Stimulated activated CD8-positive, alpha-beta memory T cell treated with anti-CD3 and anti-CD28 coated beads, Interleukin-4, amount 100 ng/mL, for 24 hours (primary cell): Measurements from ENCODE around the gene PAX3.

ENCODE experiments used
- DNase-seq: peaks from one replicate; pipeline ENCODE4 v3.0.0-alpha.2; 2020; ENCODE audit warnings: low read depth

The PAX3 gene

DNA sequence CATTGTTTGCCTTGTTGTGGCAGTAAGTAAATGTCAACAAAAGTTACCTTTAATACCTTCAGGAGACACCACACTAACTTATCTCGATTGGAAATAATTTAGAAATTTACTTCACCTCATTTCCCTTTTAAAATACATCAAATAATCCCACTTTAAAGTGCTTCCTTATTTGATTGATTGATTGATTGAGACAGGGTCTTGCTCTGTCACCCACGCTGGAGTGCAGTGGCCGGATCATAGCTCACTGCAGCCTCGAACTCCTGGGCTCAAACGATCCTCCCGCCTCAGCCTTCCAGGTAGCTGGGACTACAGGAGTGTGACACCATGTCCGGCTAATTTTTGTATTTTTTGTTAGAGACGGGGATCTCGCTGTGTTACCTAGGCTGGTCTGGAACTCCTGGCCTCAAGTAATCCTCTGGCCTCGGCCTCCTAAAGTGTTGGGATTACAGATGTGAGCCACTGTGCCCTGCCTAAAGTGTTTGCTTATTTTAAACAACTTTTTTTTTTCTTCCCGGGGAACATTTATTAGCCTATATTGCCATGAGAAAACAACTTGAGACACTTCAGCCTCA is 12.0 kb upstream of the PAX3 start:
- DNase-seq: no peak

DNA sequence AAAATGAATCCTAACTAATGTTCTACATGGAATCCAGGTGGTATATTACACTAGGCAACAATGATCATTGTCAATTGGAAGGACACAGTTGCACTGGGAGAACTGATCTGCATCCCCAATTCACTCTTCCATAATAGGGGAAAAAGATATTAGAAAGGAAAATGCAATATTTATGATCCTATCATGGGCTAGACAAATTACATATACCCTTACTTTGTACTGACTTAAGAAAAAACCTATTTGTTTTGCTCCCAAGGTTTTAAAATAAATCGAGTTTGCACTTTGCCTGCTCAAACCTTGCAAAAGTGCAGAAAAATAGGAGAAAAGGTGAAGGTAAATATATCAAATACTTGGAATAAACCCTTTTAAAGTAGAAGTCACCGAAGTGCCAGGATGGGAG is 11.0 kb upstream of the PAX3 start:
- no peak for DNase-seq

DNA sequence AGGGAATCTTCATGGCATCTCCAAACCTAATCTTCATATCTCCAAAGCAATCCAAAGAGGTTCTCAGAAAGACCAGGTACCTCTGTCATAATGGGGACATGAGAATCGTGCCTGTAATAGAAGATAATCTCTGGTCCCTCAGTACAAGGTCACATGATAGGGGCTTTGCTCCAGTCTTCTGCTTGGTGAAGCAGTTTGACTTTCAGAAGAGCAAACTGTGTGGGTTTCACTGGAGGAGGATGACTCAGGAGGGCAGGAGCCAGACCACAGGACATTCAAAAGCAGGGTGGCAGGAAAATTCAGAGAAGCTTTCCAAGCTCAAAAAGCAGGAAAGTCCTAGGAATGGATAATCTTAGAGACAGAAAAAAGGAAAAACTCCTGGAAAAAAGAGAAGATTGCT is 10.6 kb upstream of the PAX3 start:
- no peak for DNase-seq

DNA sequence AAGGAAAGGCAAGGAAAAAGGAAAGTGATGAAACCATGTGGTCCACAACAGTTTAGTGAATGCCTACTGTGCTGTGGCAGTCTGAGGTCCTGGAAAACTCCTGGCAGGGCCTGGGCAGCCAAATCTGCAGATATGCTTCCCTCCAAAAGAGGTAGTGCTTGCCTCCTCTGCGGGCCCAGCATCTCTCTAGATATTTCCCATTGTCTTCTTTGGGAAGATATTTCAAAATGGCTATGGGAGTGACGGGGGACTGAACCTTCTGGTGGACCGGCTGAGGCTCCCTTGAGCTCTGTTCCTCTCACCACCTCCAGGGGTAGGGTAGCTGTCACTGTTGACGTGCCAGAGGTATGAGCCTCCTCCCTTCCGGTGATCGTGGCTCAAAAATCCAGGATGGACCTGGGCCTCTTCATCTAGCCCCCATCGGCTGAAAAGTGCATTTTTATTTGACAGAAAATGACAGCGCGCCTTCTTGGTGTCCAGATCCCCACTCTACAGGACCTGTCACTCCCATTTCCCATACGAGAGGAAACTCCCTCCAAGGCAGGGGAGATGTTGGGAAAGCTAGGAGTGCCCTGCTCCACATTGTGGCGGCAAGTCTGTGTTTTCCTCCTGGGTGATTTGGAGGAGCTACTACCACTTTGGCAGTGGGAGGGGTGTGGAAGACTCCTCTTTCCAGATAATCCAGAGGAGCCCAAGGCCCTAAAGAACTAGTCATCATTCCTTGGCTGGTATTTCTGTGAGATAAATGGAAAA is 9.4 kb upstream of the PAX3 start:
- no peak for DNase-seq

DNA sequence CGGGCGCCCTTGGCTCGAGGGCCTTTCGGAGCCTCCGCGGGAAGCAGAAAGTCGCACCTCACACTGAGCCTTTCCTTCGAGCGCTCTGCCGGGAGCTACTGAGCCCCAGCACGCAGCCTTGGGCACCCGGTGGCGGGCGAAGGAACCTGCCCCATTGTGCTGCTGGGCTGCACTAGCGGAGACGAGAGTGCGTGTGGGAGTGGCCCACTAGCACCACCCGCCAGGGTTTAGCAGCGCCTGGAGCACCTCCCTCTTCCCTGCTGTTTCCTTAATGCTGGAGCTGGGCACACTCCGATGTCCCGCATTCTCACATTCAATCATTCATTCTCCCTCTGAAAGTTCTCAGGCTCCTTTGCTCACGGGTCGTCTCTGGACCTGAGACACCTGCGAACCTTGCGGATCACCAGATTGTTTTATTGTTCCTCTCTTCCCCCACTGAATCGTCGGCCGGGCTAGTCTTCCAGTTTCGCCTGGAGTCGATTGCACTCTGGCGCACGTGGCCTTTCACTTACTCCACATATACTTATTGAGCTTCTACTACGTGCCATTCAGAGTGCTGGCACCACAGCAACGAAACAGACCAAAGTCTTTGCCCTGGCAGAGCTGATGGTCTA is 8.5 kb upstream of the PAX3 start:
- DNase-seq: no peak

DNA sequence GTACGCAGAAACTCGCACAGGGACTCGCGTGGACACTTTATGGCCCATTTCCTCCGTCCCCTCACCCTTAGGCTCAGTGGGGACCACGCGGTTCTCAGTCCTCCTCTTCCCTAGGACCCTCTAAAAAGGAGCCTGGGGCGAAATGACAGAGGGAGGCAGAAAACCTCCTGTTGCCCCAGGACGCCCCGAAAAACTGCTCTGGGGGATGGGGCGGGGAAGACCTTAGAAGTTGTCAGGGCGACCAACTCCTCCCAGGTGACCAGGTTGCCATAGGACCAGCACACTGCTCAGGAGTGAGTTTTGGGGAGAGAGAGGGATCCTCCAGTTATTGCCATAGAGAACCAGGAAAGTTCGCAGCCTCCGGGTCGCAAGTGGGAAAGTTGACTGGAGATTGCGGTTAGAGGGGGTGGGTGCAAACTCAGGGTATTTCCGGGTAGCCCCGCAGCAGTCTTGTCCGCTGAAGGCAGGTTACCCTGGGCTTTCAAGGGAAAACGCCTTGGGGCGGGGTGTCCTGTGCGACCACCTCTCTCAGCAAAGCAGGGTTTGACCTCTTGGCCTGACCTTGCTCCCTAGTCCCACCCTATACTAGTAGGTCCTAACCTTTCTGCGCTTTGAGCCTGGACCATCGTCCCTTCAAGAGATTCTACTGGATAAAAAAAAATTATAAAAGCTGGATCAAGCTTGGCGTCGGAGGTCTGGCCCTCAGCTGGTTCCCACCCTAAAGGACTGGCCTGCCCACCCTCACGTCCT is 7.8 kb upstream of the PAX3 start:
- DNase-seq: no peak

DNA sequence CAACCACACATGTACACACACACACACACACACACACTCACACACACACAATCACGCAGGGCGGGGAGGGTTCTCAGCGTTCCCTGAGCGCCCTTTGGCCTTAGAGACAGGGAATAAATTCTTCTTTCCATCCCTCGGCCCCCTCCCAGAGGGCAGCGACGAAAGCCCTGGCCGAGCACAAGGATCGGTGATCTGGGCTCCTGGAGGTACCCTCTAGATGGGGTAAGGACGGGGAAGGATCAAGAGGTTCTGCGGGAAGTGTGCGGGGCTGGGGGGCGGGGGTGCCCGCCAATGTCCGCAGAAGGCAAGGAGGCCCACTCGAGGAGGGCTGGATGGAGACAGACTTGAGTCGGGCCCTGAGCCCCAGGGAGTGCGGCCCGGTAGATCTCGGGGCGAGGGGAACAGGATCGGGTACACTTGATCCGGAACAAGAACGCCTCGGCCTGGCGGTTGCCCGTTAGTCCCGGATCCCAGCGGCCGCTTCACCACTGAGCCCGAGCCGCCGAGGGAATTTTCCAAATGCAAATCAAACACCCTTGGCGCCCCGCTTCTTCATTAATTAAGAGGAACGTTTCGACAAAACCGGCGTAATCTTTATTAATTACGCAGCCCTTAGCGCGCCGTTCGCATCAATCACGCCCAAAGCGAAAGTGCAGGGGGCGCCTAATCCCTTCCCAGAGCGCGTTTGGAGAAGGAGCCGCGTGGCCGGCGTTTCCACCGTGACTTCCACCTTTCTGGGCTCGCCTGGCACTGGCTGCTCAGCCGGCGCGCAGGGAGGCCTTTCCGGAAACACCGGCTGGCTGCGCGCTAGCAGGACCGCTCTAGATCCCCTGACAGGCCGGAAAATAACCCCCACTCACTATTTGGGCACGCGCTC is 7.0 kb upstream of the PAX3 start:
- DNase-seq: no peak

DNA sequence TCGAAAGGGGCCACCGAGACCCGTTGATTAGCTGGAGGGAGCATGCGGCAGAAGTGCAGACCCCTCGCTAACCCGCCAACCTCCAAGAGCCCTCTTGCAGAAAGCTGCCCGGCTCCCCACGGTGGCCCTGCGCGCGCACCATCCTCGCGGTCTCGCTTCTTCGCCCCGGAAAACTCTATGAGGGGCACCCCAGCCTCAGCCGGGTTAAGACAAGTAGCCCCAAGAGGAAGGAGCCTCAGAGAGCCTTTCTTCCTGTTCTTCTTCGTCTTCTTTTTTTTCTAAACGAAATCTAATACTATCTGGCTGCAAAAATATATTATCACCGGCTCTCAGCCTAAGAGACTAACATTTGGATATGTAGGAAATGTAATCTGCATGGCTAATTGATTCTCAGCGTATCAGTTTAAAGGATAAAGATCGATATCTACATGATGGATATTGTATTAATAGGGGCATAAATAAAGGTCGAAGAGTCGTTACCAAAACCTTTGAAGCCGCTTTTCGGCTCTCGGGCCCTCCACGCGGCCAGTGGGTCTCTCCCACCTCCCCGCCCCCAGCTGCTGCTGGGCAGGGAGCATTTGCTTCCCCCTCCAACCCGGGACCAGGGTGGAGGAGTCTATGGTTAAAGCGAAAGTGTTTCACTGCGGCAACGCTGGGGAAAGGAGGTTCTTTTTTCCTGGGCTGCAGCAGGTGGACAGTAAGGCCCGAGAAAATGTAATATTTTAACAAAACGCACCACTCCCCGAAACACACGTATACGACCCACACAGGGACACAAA is 6.1 kb upstream of the PAX3 start:
- DNase-seq: no peak

DNA sequence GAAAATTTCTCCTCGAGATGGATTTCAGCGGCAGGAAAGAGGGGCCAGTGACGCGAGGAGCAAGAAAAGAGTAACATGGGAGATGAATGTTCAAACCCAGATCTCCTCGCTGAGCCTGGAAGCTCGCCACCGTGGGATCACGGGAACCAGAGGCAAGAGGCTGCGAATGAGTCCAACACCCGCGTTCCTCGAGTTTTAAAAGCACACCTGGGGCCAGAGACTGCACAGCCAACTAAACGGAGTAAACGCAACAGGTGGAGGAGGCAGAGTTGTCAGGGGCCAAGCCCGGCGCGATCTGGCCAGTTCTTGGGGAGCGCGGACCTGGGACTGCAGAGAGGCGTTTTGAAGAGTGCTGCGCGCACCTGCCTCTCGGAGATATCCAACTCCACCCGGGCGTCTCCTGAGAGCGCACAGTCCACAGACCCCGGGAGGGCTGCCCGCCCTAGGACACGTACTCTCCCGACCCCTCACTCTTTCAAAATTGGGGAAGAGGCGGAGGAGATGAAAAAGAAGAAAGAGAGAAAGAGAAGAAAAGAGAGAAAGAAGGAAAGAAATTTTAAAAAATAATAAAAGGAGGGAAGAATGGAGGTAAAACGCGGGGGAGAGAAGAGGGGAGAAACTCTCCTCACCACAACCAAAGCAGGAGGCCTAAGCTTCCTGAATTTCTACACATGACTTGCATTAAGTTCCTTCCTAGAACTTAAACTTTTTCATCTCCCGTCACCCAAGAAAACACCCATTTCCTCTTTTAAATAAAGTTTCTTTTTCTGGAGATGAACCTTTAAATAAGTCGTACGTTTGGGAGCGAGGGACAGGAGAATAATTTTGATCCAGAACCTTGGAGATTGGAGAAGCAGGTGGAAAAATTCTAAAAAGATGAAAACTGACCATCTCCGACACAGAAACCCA is 5.3 kb upstream of the PAX3 start:
- DNase-seq: no peak

DNA sequence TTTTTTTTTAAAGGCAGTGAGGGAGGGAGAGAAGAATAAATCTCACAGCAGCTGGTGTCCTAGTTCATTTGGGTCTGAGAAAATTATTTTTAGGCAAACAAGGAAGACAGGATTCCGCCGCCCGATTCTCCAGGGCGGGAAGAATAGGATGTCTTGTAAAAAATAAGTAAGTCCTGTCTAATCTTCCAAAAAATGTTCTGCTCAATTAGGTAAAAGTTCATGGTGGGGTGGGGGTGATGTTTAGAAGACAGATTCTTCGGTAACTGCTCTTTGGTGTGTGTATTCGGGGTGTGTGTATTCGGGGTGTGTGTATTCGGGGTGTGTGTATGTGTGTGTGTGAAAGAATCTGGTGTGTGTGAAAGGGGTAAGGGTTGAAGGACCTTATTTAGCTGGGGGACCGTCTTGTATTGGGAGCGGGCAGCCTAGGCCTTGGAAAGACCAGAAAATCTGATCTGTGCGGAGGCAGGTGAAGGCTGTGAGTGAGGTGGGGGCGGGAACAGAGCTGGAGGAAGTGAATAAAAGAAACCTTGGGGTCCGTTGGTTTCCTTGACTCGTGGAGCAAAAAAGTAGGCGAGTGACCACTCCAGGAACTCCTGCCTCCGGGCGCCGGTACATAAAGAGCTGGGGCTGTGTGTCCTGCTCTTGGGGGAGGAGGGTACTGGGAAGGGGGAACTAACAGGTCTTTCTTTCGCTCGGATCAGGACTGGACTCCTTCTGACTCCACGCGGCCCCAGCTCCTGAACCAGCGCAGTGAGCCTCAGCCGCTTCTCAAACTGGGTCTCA is 4.4 kb upstream of the PAX3 start:
- DNase-seq: no peak

DNA sequence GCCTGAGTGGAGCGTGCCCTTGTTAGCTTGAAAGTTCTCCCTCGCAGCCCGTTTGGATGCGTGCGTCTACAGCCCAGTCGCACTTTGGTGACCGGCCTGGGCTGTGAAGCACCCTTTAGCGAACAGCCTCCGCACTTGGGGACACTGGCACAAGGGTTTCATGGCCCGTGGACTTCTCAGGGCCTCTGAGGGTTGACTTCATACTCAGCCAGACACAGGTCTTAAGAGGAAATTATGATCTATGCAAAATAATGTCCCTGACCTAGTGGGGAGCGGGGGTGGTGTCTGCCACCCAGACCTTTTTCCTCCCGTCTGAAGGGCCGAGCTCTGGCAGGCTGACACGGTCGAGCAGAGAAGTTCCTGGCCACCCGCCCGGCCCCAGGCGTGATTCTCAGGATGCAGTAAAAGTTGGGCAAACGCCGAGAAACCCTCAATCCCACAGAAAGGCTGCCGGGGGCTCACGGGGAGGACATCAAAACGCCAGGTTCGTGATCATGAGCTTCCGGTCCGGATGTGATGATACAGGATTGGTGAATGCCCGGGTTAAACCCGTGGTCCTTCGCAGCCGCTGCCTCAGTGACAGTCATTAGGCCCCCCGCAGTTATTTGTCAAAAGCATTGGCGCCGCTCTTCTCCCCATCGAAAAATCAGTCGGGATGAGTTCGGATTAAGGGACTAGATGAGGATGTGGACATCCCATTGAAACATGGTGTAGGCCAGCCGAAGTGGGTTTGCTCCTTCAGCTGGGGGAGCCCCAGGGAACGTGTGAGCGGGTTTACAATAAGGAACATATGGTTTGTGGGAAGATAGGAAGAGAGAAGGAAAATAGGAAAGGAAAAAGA is 3.6 kb upstream of the PAX3 start:
- DNase-seq: no peak

DNA sequence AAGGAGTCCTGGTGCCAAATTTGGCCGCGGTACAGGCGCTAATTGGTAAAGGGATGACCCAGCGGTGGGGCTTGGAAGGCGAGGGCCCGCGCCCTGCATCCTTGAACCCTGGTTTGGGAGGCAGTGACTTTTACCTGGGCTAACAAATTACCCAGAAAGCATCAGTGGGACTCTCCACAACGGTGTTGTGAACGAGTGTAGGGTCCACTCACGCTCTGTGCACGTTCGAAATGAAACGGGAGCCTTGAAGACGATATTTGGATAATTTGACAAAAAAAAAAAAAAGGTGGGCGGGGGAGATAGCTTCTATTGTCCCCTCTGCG is 3.0 kb upstream of the PAX3 start:
- DNase-seq: no peak

DNA sequence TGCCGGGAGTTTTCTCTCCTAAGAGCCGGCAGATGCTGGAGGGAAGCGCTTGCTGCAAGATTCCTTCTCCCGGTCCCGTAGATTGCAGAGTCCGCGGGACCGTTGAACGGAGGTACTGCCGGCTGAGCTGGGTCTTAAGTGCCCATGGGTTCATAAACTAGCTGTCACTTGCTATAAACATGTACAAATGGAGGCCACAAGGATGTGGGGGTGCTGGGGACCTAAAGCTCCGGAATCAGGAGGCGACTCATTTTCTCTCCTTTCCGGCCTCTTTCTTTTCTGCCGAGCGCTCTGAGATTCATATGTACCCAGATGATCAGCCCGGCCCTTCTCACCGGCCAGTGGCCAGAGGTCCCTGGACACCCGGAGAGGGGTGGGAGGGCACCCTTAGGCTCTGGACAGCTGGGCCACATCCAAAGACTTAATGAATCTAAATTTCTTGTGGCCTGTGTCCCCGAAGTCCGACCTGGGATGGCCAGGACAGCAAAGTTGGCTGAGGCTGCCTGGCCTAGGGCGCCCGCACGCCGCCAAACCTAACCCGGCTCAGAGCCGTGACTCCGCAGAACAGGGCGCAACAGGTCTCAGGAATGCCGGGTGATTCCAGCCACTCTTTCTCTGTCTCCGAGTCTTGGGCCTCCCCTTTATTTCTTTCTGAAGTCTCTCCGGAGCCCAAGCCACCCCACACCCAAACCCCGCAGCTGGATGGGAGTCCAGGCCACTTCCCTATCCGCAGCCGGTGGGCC is 2.4 kb upstream of the PAX3 start:
- DNase-seq: no peak

DNA sequence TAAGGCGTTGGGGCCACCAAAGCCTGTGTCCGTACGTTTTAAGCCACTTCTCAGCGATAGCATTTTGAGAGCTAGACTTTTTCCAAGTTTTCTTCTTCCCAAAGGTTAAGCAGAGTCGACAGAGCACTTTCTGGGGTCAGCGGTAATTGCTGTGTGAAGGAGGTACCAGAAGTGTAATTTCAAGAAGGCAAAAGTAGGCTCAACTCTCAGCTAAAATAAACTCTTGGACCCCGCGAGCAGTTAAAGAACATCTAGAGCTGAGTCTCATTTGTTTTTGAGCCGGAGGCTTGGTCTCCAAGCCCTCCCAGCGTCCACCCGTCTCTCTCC is 1.9 kb upstream of the PAX3 start:
- DNase-seq: no peak

DNA sequence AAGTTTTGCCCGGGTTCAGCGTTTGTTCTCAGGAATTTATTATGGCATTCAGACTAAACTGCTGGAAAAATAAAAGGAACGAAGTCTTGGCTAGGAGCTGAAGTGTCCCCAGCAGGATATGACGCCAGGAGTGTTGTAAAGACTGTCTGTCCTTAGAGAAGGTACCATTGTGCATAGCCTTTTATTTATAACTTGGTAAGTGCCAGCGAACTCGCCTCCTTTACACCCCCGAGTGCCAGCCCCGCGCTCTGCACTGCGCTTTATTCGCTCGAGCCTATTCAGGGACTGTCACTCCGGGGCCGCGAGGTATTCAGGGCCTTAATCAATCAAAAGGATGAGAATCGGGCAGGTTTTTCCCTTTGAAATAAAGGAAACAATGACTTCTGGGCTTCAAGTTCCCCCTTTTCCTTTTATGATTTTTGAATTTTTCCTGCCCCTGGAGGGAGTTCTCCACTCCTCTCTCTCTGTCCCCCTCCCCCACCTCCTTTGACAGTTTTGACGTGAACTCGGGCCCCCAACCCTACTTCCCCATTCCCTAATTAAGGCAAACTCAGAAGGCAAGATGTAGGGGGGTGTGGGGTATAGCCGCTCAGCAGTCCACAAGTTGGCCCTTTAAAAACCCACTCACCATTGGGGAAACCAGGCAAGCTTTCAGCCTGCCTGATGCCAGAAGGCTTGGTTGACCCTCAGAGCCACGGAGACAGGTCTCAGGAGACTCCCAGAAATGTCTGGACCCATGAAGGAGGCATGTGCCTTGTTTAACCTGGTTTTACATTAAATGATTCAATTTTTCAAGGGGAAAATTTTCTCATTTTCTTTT is 1.3 kb upstream of the PAX3 start:
- no peak for DNase-seq

DNA sequence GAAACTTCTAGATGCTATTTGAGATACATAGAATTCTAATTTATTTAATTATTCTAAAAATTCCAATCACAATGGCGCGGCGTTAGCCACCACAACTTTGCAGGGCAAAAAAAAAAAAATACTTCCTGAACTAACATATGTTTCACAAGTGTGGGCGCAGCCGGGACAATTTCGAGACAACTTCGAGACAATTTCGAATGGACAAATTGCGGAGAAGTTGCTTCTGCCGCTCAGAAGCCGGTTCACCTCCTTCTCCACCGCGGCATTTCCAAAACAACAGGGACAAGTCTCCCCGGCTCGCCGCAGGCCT is 842 bp downstream of the PAX3 start:
- no peak for DNase-seq

DNA sequence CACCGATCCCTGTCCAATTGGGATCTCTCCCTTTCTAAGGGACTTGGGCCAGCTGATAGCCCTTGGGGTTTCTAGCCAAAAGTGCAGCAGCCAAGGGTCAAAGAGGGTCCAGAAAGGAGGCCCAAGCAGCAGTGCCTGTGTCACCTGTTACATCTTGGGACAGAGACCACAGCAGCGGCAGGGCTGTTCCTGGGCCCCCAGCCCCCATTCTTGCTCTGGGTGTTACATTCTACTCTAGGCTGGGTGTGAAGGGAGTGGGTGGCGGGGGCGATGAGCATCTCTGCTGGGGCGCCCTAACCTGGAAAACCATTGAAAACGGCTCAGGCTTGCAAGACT is 1.2 kb downstream of the PAX3 start:
- no peak for DNase-seq
